PC-3 (cell line): ENCODE results near the gene VCAN.

Experiments used
- EZH2 ChIP-seq: fragments of 300-600 bp; sonication (generic); IDR thresholded peaks from one replicate; pipeline ENCODE4 v1.6.1; 2017; ENCODE audit warnings: antibody characterized with exemption, mild to moderate bottlenecking, low read length; ENCODE audit not compliant: unreplicated experiment
- EZH2phosphoT487 ChIP-seq: fragments of 300-600 bp; sonication (generic); IDR thresholded peaks from 2 replicates; pipeline ENCODE4 v1.6.1; 2018; ENCODE audit warnings: mild to moderate bottlenecking, antibody characterized with exemption, low read length, borderline replicate concordance
- TF ChIP-seq, protein P1 (sequence below): fragments of 300-600 bp; sonication (generic); conservative IDR thresholded peaks from 2 replicates; pipeline ENCODE4 v1.5.1; 2017; ENCODE audit warnings: antibody characterized with exemption, low read depth, mild to moderate bottlenecking, low read length

DNA sequence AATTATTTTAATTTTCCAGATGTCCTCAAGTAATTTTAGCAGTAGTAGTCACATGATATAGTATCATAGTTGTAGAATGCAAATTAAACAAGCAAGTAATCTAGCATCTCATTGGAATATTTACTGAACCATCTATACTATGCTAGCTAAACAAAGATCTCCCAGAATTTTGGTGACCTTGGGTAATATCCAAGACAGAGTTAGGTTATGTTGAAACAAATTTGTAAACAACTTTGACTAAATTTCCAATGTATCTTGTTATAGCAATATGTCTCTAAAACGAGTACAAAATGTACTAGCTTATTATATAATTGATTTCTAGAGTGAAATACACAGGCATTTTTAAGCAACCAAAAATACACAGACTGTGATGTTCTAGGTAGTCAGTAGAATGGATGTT, 41.5 kb downstream of the VCAN start:
- TF ChIP-seq, protein P1, sequence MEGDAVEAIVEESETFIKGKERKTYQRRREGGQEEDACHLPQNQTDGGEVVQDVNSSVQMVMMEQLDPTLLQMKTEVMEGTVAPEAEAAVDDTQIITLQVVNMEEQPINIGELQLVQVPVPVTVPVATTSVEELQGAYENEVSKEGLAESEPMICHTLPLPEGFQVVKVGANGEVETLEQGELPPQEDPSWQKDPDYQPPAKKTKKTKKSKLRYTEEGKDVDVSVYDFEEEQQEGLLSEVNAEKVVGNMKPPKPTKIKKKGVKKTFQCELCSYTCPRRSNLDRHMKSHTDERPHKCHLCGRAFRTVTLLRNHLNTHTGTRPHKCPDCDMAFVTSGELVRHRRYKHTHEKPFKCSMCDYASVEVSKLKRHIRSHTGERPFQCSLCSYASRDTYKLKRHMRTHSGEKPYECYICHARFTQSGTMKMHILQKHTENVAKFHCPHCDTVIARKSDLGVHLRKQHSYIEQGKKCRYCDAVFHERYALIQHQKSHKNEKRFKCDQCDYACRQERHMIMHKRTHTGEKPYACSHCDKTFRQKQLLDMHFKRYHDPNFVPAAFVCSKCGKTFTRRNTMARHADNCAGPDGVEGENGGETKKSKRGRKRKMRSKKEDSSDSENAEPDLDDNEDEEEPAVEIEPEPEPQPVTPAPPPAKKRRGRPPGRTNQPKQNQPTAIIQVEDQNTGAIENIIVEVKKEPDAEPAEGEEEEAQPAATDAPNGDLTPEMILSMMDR: no peak
- TF ChIP-seq EZH2 (no peak), EZH2phosphoT487 (no peak)
